Esophagus (tissue), 2 donors: Measurements from ENCODE around the gene ATG10. TPM values are rescaled to one million over a fixed set of nuclear protein-coding genes. Genes with fewer than 3 reads are reported as not detected.
"Not testable (repeated sequence)": the region's sequence is repeated elsewhere in the genome, so short reads cannot be mapped to it uniquely, and the experiment has no call there.

Experiments
- H3K27ac ChIP-seq, 2 donors: one replicate each; pipeline ENCODE4 v1.5.1; 2013; ENCODE audit warnings: low read depth in 2 of 2, mild to moderate bottlenecking in 2 of 2, inconsistent platforms in 1 of 2, low read length in 1 of 2, moderate library complexity in 1 of 2
- H3K27me3 ChIP-seq, 2 donors: one replicate each; pipeline ENCODE4 v1.6.1; 2013; ENCODE audit warnings: low read length in 2 of 2, control low read depth in 1 of 2, mild to moderate bottlenecking in 1 of 2; ENCODE audit not compliant: insufficient read depth in 2 of 2, control insufficient read depth in 1 of 2
- H3K36me3 ChIP-seq, 2 donors: one replicate each; pipeline ENCODE4 v1.6.1; 2013; ENCODE audit warnings: low read length in 1 of 2; ENCODE audit not compliant: control insufficient read depth in 2 of 2, insufficient read depth in 2 of 2
- H3K4me1 ChIP-seq, 2 donors: one replicate each; pipeline ENCODE4 v1.6.1; 2013; ENCODE audit warnings: low read length in 1 of 2; ENCODE audit not compliant: control insufficient read depth in 2 of 2, insufficient read depth in 2 of 2
- H3K4me3 ChIP-seq, 2 donors: one replicate each; pipeline ENCODE4 v1.5.1; 2013; ENCODE audit warnings: low read length in 2 of 2, mild to moderate bottlenecking in 2 of 2, low read depth in 1 of 2, moderate library complexity in 1 of 2
- H3K9me3 ChIP-seq, 2 donors: one replicate each; pipeline ENCODE4 v1.6.1; 2013; ENCODE audit warnings: mild to moderate bottlenecking in 2 of 2, low read depth in 1 of 2, low read length in 1 of 2, moderate library complexity in 1 of 2; ENCODE audit not compliant: control insufficient read depth in 2 of 2, insufficient read depth in 1 of 2
- WGBS, 2 donors: extraction: QIAGEN DNeasy Blood & Tissue Kit; methylation state at CpG; one replicate each; pipeline ENCODE4 v1.1.7; 2013; 5-methylcytosine and 5-hydroxymethylcytosine counted together
- polyA plus RNA-seq, 2 donors: library from polyadenylated mRNA; stranded (reverse); fragments of 200-250 nt; gene quantifications; one replicate each; pipeline ENCODE4 v1.2.3, GENCODE V29; 2013
- donor health status: healthy with polysubstance abuse.
- donor health status: Bipolar disorder and iron deficiency.

Gene ATG10
- polyA plus RNA-seq, 2 donors, result 3.8 to 5.1 TPM

GRCh38 chr5:82042894-82043293 lies 71.1 kb downstream of the ATG10 start:
- not testable (repeated sequence) for H3K9me3 ChIP-seq, H3K27ac ChIP-seq, H3K4me3 ChIP-seq, H3K4me1 ChIP-seq, H3K27me3 ChIP-seq, H3K36me3 ChIP-seq
- 95 to 99% methylated on average over 1 of the region's 1 CpG for WGBS, 2 donors

- Histone ChIP-seq H3K27ac (no peak overlapping the region), H3K27me3 (no peaks in the 10 kb centered on the region), H3K36me3 (no peaks in the 10 kb centered on the region), H3K9me3 (peaks cover 2 to 3% of the 10 kb centered on the region in 2 donors), H3K4me1 (no peaks in the 10 kb centered on the region), H3K4me3 (no peak overlapping the region)
- WGBS, 2 donors, result 86 to 90% methylated on average over 2 of the region's 2 CpGs
Observed at GRCh38 chr5:82044010-82044409, 72.2 kb downstream of the ATG10 start.

- WGBS, 2 donors, result 36 to 45% methylated on average over 3 of the region's 3 CpGs
- Histone ChIP-seq H3K9me3 (peaks cover 2 to 3% of the 10 kb centered on the region in 2 donors), H3K27me3 (no peaks in the 10 kb centered on the region), H3K27ac (no peak overlapping the region), H3K36me3 (no peaks in the 10 kb centered on the region), H3K4me3 (no peak overlapping the region), H3K4me1 (no peaks in the 10 kb centered on the region)
Observed at GRCh38 chr5:82045554-82046275, 73.9 kb downstream of the ATG10 start.

- no peaks in the 10 kb centered on the region for H3K36me3 ChIP-seq
- H3K4me3 ChIP-seq, result no peak overlapping the region
- H3K27me3 ChIP-seq, result no peaks in the 10 kb centered on the region
- no peaks in the 10 kb centered on the region for H3K4me1 ChIP-seq
- no peak overlapping the region for H3K27ac ChIP-seq
- 29 to 64% methylated on average over 2 of the region's 2 CpGs for WGBS, 2 donors
- H3K9me3 ChIP-seq, result peaks cover 2 to 3% of the 10 kb centered on the region in 2 donors
Observed at GRCh38 chr5:82046276-82046647, 74.4 kb downstream of the ATG10 start.

- Histone ChIP-seq H3K27me3 (no peaks in the 10 kb centered on the region), H3K27ac (no peak overlapping the region), H3K9me3 (no peaks in the 10 kb centered on the region), H3K4me3 (no peak overlapping the region), H3K36me3 (no peaks in the 10 kb centered on the region), H3K4me1 (peaks cover 0 to 2% of the 10 kb centered on the region in 2 donors)
- WGBS, 2 donors, result 83 to 93% methylated on average over 4 of the region's 4 CpGs
Observed at GRCh38 chr5:82050955-82051354, 79.1 kb downstream of the ATG10 start.

GRCh38 chr5:82054004-82054710 lies 82.3 kb downstream of the ATG10 start:
- WGBS, 2 donors, result 90 to 95% methylated on average over 3 of the region's 3 CpGs
- no peaks in the 10 kb centered on the region for H3K27me3 ChIP-seq
- no peak overlapping the region for H3K4me3 ChIP-seq
- H3K9me3 ChIP-seq, result no peaks in the 10 kb centered on the region
- no peaks in the 10 kb centered on the region for H3K36me3 ChIP-seq
- H3K27ac ChIP-seq, result no peak overlapping the region
- H3K4me1 ChIP-seq, result peaks cover 0 to 2% of the 10 kb centered on the region in 2 donors

- no peaks in the 10 kb centered on the region for H3K9me3 ChIP-seq
- no peak overlapping the region for H3K4me3 ChIP-seq
- no peaks in the 10 kb centered on the region for H3K27me3 ChIP-seq
- H3K4me1 ChIP-seq, result no peaks in the 10 kb centered on the region
- H3K36me3 ChIP-seq, result no peaks in the 10 kb centered on the region
- no peak overlapping the region for H3K27ac ChIP-seq
Observed at GRCh38 chr5:82057051-82057450, 85.2 kb downstream of the ATG10 start.

GRCh38 chr5:82058710-82059109 lies 86.9 kb downstream of the ATG10 start:
- WGBS, 2 donors, result 39 to 40% methylated on average over 1 of the region's 1 CpG
- no peak overlapping the region for H3K4me3 ChIP-seq
- H3K36me3 ChIP-seq, result no peaks in the 10 kb centered on the region
- no peaks in the 10 kb centered on the region for H3K9me3 ChIP-seq
- H3K27ac ChIP-seq, result no peak overlapping the region
- no peaks in the 10 kb centered on the region for H3K4me1 ChIP-seq
- H3K27me3 ChIP-seq, result no peaks in the 10 kb centered on the region

GRCh38 chr5:82066791-82067190 lies 95.0 kb downstream of the ATG10 start:
- no peaks in the 10 kb centered on the region for H3K27me3 ChIP-seq
- peaks cover 0 to 3% of the 10 kb centered on the region in 2 donors for H3K36me3 ChIP-seq
- no peak overlapping the region for H3K4me3 ChIP-seq
- H3K9me3 ChIP-seq, result no peaks in the 10 kb centered on the region
- no peak overlapping the region for H3K27ac ChIP-seq
- H3K4me1 ChIP-seq, result no peaks in the 10 kb centered on the region

GRCh38 chr5:82068042-82068441 lies 96.2 kb downstream of the ATG10 start:
- not testable (repeated sequence) for H3K4me3 ChIP-seq, H3K27me3 ChIP-seq, H3K27ac ChIP-seq, H3K4me1 ChIP-seq, H3K36me3 ChIP-seq, H3K9me3 ChIP-seq
- 89 to 99% methylated on average over 3 of the region's 3 CpGs for WGBS, 2 donors
